Right lobe of liver (tissue), 4 donors: Measurements from ENCODE around the gene SELENOM.
"Not testable (repeated sequence)": the region's sequence is repeated elsewhere in the genome, so short reads cannot be mapped to it uniquely, and the experiment has no call there.

ENCODE experiments used
- CTCF ChIP-seq, 4 donors: fragments of 200-600 bp in 3 of 4; fragments of 450-650 bp in 1 of 4; IDR thresholded peaks; one replicate each; pipeline versions ENCODE4 v1.5.1 to v1.8.0; 2016 to 2022; ENCODE audit warnings: antibody characterized with exemption in 4 of 4, mild to moderate bottlenecking in 2 of 4
- POLR2A ChIP-seq: fragments of 450-650 bp; IDR thresholded peaks from one replicate; pipeline ENCODE4 v1.6.1; 2017; ENCODE audit warnings: antibody characterized with exemption, mild to moderate bottlenecking
- donor health status: DM: no; HTN: no; CAD: no.
- donor health status: DM: no; HTN: no; CAD: no.
- donor health status: DM: no; HTN: yes; CAD: no.

- TF ChIP-seq CTCF (IDR thresholded peaks at IDR 0.05); POLR2A: not testable (repeated sequence)
Observed at GRCh38 chr22:31097539-31097938, 9.8 kb downstream of the SELENOM start.
